HEK293 (cell line): ENCODE measurements around the gene IP6K3.

Experiments used
- CTCF ChIA-PET: fragments of 350-600 bp; formaldehyde crosslinking; extraction: SDS; loops from one replicate; lab custom pipeline; 2021; ENCODE audit warnings: antibody characterized with exemption; lab: Yijun Ruan, JAX
- POLR2A ChIA-PET: fragments of 300-600 bp; formaldehyde crosslinking; extraction: SDS; loops from one replicate; lab custom pipeline; 2020; ENCODE audit warnings: antibody characterized with exemption, inconsistent platforms; lab: Yijun Ruan, JAX
- H3K27ac ChIP-seq: fragments of 200-500 bp; sonication (Bioruptor generic); 2 replicates; pipeline ENCODE4 v1.5.1; 2014; ENCODE audit warnings: low read depth, low read length, control low read depth, inconsistent platforms; ENCODE audit errors: extremely low read depth
- H3K36me3 ChIP-seq, 2 experiments: fragments of 200-500 bp in 1 of 2; sonication (Bioruptor generic) in 1 of 2; 1 replicate in 1 of 2; 2 replicates in 1 of 2; pipeline ENCODE4 v1.5.1; 2014 to 2017; ENCODE audit warnings: inconsistent platforms in 2 of 2, low read length in 2 of 2; ENCODE audit not compliant: control insufficient read depth in 2 of 2, insufficient read depth in 1 of 2
- H3K4me1 ChIP-seq: fragments of 200-500 bp; sonication (Bioruptor generic); 2 replicates; pipeline ENCODE4 v1.5.1; 2014; ENCODE audit warnings: mild to moderate bottlenecking, low read length, inconsistent platforms; ENCODE audit not compliant: control insufficient read depth, insufficient read depth
- H3K4me3 ChIP-seq: 2 replicates; pipeline ENCODE4 v1.5.1; 2011; ENCODE audit warnings: low read depth, mild to moderate bottlenecking, control low read depth, low read length, moderate library complexity
- H3K9me3 ChIP-seq: fragments of 200-500 bp; sonication (Bioruptor generic); 2 replicates; pipeline ENCODE4 v1.5.1; 2014; ENCODE audit warnings: low read depth, low read length, inconsistent platforms; ENCODE audit not compliant: control insufficient read depth, insufficient read depth
- GLIS2 ChIP-seq: fragments of 450-650 bp; formaldehyde crosslinking; IDR thresholded peaks from 2 replicates; pipeline ENCODE4 v1.5.1; 2016; ENCODE audit warnings: missing biosample characterization, missing genetic modification characterization
- KLF10 ChIP-seq: fragments of 450-650 bp; IDR thresholded peaks from 2 replicates; pipeline ENCODE4 v1.5.1; 2018; ENCODE audit warnings: missing biosample characterization, mild to moderate bottlenecking, missing genetic modification characterization
- SP2 ChIP-seq: fragments of 450-650 bp; formaldehyde crosslinking; IDR thresholded peaks from 2 replicates; pipeline ENCODE4 v1.5.1; 2016; ENCODE audit warnings: missing biosample characterization, missing genetic modification characterization
- SP3 ChIP-seq: fragments of 450-650 bp; formaldehyde crosslinking; IDR thresholded peaks from 2 replicates; pipeline ENCODE4 v1.5.1; 2016; ENCODE audit warnings: missing biosample characterization, missing genetic modification characterization
- TCF7L2 ChIP-seq: IDR thresholded peaks from 2 replicates; pipeline ENCODE4 v1.6.1; 2011; ENCODE audit warnings: low read depth, mild to moderate bottlenecking, inconsistent platforms, low read length, moderate library complexity, borderline replicate concordance
- ZBTB49 ChIP-seq: fragments of 450-650 bp; formaldehyde crosslinking; IDR thresholded peaks from 2 replicates; pipeline ENCODE4 v1.5.1; 2016; ENCODE audit warnings: missing biosample characterization, missing genetic modification characterization, low read depth
- ZBTB7A ChIP-seq: fragments of 450-650 bp; formaldehyde crosslinking; IDR thresholded peaks from 2 replicates; pipeline ENCODE4 v1.5.1; 2016; ENCODE audit warnings: low read depth, missing biosample characterization, missing genetic modification characterization
- ZFHX2 ChIP-seq: fragments of 450-650 bp; formaldehyde crosslinking; conservative IDR thresholded peaks from 2 replicates; pipeline ENCODE4 v1.5.1; 2016; ENCODE audit warnings: missing biosample characterization, missing genetic modification characterization
- ZNF112 ChIP-seq: fragments of 450-650 bp; formaldehyde crosslinking; IDR thresholded peaks from 2 replicates; pipeline ENCODE4 v1.5.0; 2017; ENCODE audit warnings: missing biosample characterization, missing genetic modification characterization
- ZNF202 ChIP-seq: fragments of 450-650 bp; formaldehyde crosslinking; IDR thresholded peaks from 2 replicates; pipeline ENCODE4 v1.5.1; 2016; ENCODE audit warnings: missing biosample characterization, missing genetic modification characterization, borderline replicate concordance
- ZNF24 ChIP-seq: fragments of 450-650 bp; formaldehyde crosslinking; IDR thresholded peaks from 2 replicates; pipeline ENCODE4 v1.5.1; 2016; ENCODE audit warnings: missing biosample characterization, missing genetic modification characterization
- ZNF26 ChIP-seq: fragments of 450-650 bp; formaldehyde crosslinking; IDR thresholded peaks from 2 replicates; pipeline ENCODE4 v1.5.1; 2016; ENCODE audit warnings: missing biosample characterization, missing genetic modification characterization
- ZNF302 ChIP-seq: fragments of 450-650 bp; formaldehyde crosslinking; IDR thresholded peaks from 2 replicates; pipeline ENCODE4 v1.5.1; 2016; ENCODE audit warnings: missing biosample characterization, missing genetic modification characterization, low read depth
- ZNF341 ChIP-seq: fragments of 450-650 bp; formaldehyde crosslinking; IDR thresholded peaks from 2 replicates; pipeline ENCODE4; 2016; ENCODE audit warnings: low read depth, missing biosample characterization, missing genetic modification characterization
- ZNF37A ChIP-seq: fragments of 450-650 bp; IDR thresholded peaks from 2 replicates; pipeline ENCODE4 v1.5.1; 2018; ENCODE audit warnings: missing biosample characterization, missing genetic modification characterization
- ZNF416 ChIP-seq: fragments of 450-650 bp; formaldehyde crosslinking; IDR thresholded peaks from 2 replicates; pipeline ENCODE4 v1.5.1; 2016; ENCODE audit warnings: missing biosample characterization, missing genetic modification characterization
- ZNF473 ChIP-seq: fragments of 450-650 bp; formaldehyde crosslinking; IDR thresholded peaks from 2 replicates; pipeline ENCODE4 v1.5.1; 2017; ENCODE audit warnings: missing biosample characterization, missing genetic modification characterization
- ZNF48 ChIP-seq: fragments of 450-650 bp; formaldehyde crosslinking; IDR thresholded peaks from 2 replicates; pipeline ENCODE4 v1.5.1; 2016; ENCODE audit warnings: missing biosample characterization, missing genetic modification characterization
- ZNF514 ChIP-seq: fragments of 450-650 bp; formaldehyde crosslinking; IDR thresholded peaks from 2 replicates; pipeline ENCODE4 v1.5.1; 2016; ENCODE audit warnings: missing biosample characterization, missing genetic modification characterization
- ZNF530 ChIP-seq: fragments of 450-650 bp; formaldehyde crosslinking; IDR thresholded peaks from 2 replicates; pipeline ENCODE4 v1.5.1; 2016; ENCODE audit warnings: low read depth, missing biosample characterization, missing genetic modification characterization
- ZNF624 ChIP-seq: fragments of 450-650 bp; formaldehyde crosslinking; IDR thresholded peaks from 2 replicates; pipeline ENCODE4 v1.5.1; 2017; ENCODE audit warnings: missing biosample characterization, missing genetic modification characterization
- ZNF701 ChIP-seq: fragments of 450-650 bp; formaldehyde crosslinking; IDR thresholded peaks from 2 replicates; pipeline ENCODE4 v1.5.1; 2016; ENCODE audit warnings: missing biosample characterization, missing genetic modification characterization
- ZNF76 ChIP-seq: fragments of 450-650 bp; formaldehyde crosslinking; IDR thresholded peaks from 2 replicates; pipeline ENCODE4; 2016; ENCODE audit warnings: low read depth, missing biosample characterization, missing genetic modification characterization, borderline replicate concordance
- TF ChIP-seq, protein P1 (sequence below): fragments of 450-650 bp; formaldehyde crosslinking; IDR thresholded peaks from 2 replicates; pipeline ENCODE4 v1.5.1; 2016; ENCODE audit warnings: missing biosample characterization, missing genetic modification characterization
- TF ChIP-seq, protein P2 (sequence below): fragments of 450-650 bp; formaldehyde crosslinking; IDR thresholded peaks from 2 replicates; pipeline ENCODE4 v1.5.1; 2017; ENCODE audit warnings: missing biosample characterization, mild to moderate bottlenecking, missing genetic modification characterization, moderate library complexity
- TF ChIP-seq, protein P3 (sequence below): fragments of 450-650 bp; formaldehyde crosslinking; IDR thresholded peaks from 2 replicates; pipeline ENCODE4 v1.5.1; 2017; ENCODE audit warnings: missing biosample characterization, missing genetic modification characterization

Gene IP6K3

DNA sequence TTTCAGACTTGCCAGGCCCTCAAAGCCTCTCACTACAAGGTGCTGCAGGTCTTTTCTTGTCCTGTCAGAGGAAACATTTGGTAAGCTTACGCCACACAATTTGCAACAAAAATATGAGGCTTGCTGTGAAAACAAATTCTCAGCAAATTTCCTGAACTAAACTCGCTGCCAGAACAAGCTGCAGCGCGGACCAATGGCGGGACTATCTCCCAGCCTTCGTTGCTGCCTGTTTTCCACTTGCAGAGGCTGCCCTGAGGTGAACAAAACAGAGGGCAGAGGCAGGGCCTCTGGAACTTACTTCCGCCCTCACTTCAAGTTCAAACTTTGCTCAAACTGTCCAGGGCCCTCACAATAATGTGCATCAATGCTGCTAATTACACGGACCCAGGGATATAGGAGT lies 47.6 kb downstream of the IP6K3 start (continued):
- no peak for TF ChIP-seq ZNF26 (tag by site-specific recombination)
- TF ChIP-seq ZBTB7A: no peak
- TF ChIP-seq SP2: no peak
- TF ChIP-seq ZNF530 (tag by site-specific recombination): no peak
- TF ChIP-seq ZNF48 (tag by site-specific recombination): no peak
- TF ChIP-seq ZNF76 (tag by site-specific recombination): no peak
- no peak for TF ChIP-seq ZNF341 (tag by site-specific recombination)
- TF ChIP-seq, all 188 proteins: peak for 0

DNA sequence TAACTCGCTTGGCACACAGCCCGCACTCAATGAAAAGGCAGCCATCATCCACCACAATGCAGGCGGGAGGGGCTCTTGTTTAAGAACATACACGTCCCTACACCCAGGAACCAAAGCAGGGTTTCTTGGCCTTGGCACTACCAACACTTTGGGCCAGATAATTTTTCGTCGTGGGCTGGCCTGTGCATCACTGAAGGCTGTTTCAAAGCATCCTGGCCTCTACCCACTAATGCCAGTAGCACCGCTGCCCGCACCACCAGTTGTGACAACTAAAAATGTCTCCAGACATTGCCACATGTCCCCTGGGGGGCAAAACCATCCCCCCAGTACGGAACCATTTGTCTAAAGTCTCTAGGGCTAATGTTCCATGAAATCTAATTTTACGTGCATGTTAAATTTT lies 48.2 kb downstream of the IP6K3 start:
- Histone ChIP-seq H3K4me3 (no peak overlapping the region), H3K27ac (no peak overlapping the region)
- no peak for TF ChIP-seq GLIS2 (tag by site-specific recombination)
- TF ChIP-seq ZNF202 (tag by site-specific recombination): no peak
- no peak for TF ChIP-seq KLF10 (tag by site-specific recombination)
- TF ChIP-seq, all 188 proteins: peak for 0
- H3K4me1 ChIP-seq: peaks cover 3% of the 10 kb centered on the region; the same call in 1 of the 2 replicates
- POLR2A ChIA-PET: no interaction called here
- no peaks in the 10 kb centered on the region for H3K9me3 ChIP-seq
- H3K36me3 ChIP-seq: peaks cover 4 to 77% of the 10 kb centered on the region in 2 experiments; a peak in 2 of 3 replicates
- CTCF ChIA-PET: interaction anchor here (0.6 to 1.2 kb wide), 2 partner anchors 109 to 335 kb away, joined by 3 to 7 read pairs; no protein-coding TSS in a partner anchor

GRCh38 chr6:33697845-33698244 lies 48.9 kb downstream of the IP6K3 start:
- H3K9me3 ChIP-seq: no peaks in the 10 kb centered on the region
- peaks cover 4 to 82% of the 10 kb centered on the region in 2 experiments; a peak in 2 of 3 replicates for H3K36me3 ChIP-seq
- CTCF ChIA-PET: interaction anchor here (0.5 to 5.4 kb wide), 4 partner anchors 72 to 145 kb away, joined by 3 to 34 read pairs (median 5); no protein-coding TSS in a partner anchor
- POLR2A ChIA-PET: interaction anchor here (1.1 kb wide), 1 partner anchor 13 kb away, joined by 3 read pairs; the partner anchor contains the start of gene UQCC2
- no peak overlapping the region for H3K4me3 ChIP-seq
- peaks cover 3% of the 10 kb centered on the region; the same call in 1 of the 2 replicates for H3K4me1 ChIP-seq
- H3K27ac ChIP-seq: no peak overlapping the region
- TF ChIP-seq, protein P1, sequence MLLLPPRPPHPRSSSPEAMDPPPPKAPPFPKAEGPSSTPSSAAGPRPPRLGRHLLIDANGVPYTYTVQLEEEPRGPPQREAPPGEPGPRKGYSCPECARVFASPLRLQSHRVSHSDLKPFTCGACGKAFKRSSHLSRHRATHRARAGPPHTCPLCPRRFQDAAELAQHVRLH (tag by site-specific recombination): no peak
- no peak for TF ChIP-seq ZNF624 (tag by site-specific recombination)
- TF ChIP-seq ZNF112 (tag by site-specific recombination): no peak
- no peak for TF ChIP-seq TCF7L2
- no peak for TF ChIP-seq ZNF514 (tag by site-specific recombination)
- no peak for TF ChIP-seq ZNF701
- TF ChIP-seq ZFHX2 (tag by site-specific recombination): no peak
- TF ChIP-seq, protein P2, sequence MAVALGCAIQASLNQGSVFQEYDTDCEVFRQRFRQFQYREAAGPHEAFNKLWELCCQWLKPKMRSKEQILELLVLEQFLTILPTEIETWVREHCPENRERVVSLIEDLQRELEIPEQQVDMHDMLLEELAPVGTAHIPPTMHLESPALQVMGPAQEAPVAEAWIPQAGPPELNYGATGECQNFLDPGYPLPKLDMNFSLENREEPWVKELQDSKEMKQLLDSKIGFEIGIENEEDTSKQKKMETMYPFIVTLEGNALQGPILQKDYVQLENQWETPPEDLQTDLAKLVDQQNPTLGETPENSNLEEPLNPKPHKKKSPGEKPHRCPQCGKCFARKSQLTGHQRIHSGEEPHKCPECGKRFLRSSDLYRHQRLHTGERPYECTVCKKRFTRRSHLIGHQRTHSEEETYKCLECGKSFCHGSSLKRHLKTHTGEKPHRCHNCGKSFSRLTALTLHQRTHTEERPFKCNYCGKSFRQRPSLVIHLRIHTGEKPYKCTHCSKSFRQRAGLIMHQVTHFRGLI (tag by site-specific recombination): no peak
- TF ChIP-seq, protein P3, sequence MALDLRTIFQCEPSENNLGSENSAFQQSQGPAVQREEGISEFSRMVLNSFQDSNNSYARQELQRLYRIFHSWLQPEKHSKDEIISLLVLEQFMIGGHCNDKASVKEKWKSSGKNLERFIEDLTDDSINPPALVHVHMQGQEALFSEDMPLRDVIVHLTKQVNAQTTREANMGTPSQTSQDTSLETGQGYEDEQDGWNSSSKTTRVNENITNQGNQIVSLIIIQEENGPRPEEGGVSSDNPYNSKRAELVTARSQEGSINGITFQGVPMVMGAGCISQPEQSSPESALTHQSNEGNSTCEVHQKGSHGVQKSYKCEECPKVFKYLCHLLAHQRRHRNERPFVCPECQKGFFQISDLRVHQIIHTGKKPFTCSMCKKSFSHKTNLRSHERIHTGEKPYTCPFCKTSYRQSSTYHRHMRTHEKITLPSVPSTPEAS (tag by site-specific recombination): no peak
- TF ChIP-seq ZNF473: no peak
- no peak for TF ChIP-seq ZNF37A (tag by site-specific recombination)
- TF ChIP-seq ZNF24 (tag by site-specific recombination): no peak
- TF ChIP-seq SP3: no peak
- no peak for TF ChIP-seq ZNF76 (tag by site-specific recombination)
- no peak for TF ChIP-seq ZNF302 (tag by site-specific recombination)
- no peak for TF ChIP-seq ZBTB49 (tag by site-specific recombination)
- TF ChIP-seq ZNF416 (tag by site-specific recombination): no peak
- TF ChIP-seq, all 188 proteins: peak for 0
